ENCODE measurements around the gene IRF9. TPM values are rescaled to one million over a fixed set of nuclear protein-coding genes. Genes with fewer than 3 reads are reported as not detected.
A peak's percentile ranks its signal among the peaks of the same experiment; 100 is the strongest.

The IRF9 gene
- total RNA-seq, 1 donor from 2014 or later = 66.5 TPM

- Histone ChIP-seq H3K36me3 (ENCODE audit: control insufficient read depth, insufficient read depth, low read length) (peaks cover 2% of the 10 kb centered on the region), H3K27me3 (ENCODE audit: control insufficient read depth, insufficient read depth, low read length) (no peaks in the 10 kb centered on the region), H3K4me3 (ENCODE audit: low read depth, low read length) (no peak overlapping the region)
- no peak for TF ChIP-seq CTCF (IDR thresholded peaks at IDR 0.05; ENCODE audit: insufficient read depth, low read length, poor library complexity, severe bottlenecking)
- no peak for DNase-seq (ENCODE audit: low read depth)
Observed at GRCh38 chr14:24143511-24143910, 17.6 kb upstream of the IRF9 start.

- Histone ChIP-seq H3K27me3 (ENCODE audit: control insufficient read depth, insufficient read depth, low read length) (no peaks in the 10 kb centered on the region), H3K36me3 (ENCODE audit: control insufficient read depth, insufficient read depth, low read length) (no peaks in the 10 kb centered on the region), H3K4me3 (ENCODE audit: low read depth, low read length) (no peak overlapping the region)
- DNase-seq (ENCODE audit: low read depth) = no peak
- no peak for TF ChIP-seq CTCF (IDR thresholded peaks at IDR 0.05; ENCODE audit: insufficient read depth, low read length, poor library complexity, severe bottlenecking)
Observed at GRCh38 chr14:24144451-24144850, 16.6 kb upstream of the IRF9 start.

- no peaks in the 10 kb centered on the region for H3K27me3 ChIP-seq (ENCODE audit: control insufficient read depth, insufficient read depth, low read length)
- no peak for TF ChIP-seq CTCF (IDR thresholded peaks at IDR 0.05; ENCODE audit: insufficient read depth, low read length, poor library complexity, severe bottlenecking)
- H3K36me3 ChIP-seq (ENCODE audit: control insufficient read depth, insufficient read depth, low read length) = peaks cover 2% of the 10 kb centered on the region
- no peak overlapping the region for H3K4me3 ChIP-seq (ENCODE audit: low read depth, low read length)
- no peak for DNase-seq (ENCODE audit: low read depth)
Observed at GRCh38 chr14:24145219-24145618, 15.8 kb upstream of the IRF9 start.

GRCh38 chr14:24145690-24146452 is 15.2 kb upstream of the IRF9 start:
- Histone ChIP-seq H3K36me3 (ENCODE audit: control insufficient read depth, insufficient read depth, low read length) (peaks cover 4% of the 10 kb centered on the region), H3K27me3 (ENCODE audit: control insufficient read depth, insufficient read depth, low read length) (no peaks in the 10 kb centered on the region), H3K4me3 (ENCODE audit: low read depth, low read length) (peak overlapping the region; percentile 89)
- no peak for TF ChIP-seq CTCF (IDR thresholded peaks at IDR 0.05; ENCODE audit: insufficient read depth, low read length, poor library complexity, severe bottlenecking)
- DNase-seq (ENCODE audit: low read depth) = no peak

GRCh38 chr14:24146453-24146977 is 14.6 kb upstream of the IRF9 start, which contains the start of gene PSME2:
PSME2 (minus strand) TSS chr14:24146610; CDS start chr14:24146581, 29 bp downstream.
- TF ChIP-seq CTCF (IDR thresholded peaks at IDR 0.05; ENCODE audit: insufficient read depth, low read length, poor library complexity, severe bottlenecking) = no peak
- Histone ChIP-seq H3K27me3 (ENCODE audit: control insufficient read depth, insufficient read depth, low read length) (no peaks in the 10 kb centered on the region), H3K36me3 (ENCODE audit: control insufficient read depth, insufficient read depth, low read length) (peaks cover 7% of the 10 kb centered on the region), H3K4me3 (ENCODE audit: low read depth, low read length) (peak within 1 kb of the TSS; percentile 89)
- peak; percentile 92 for DNase-seq (ENCODE audit: low read depth)

Data from kidney epithelial cell (primary cell).